Tibial artery (tissue), 4 donors: ENCODE data around the gene SAP130.

Experiments used
- DNase-seq, 2 donors: peaks; one replicate each; pipeline ENCODE4 v3.0.0-alpha.2; 2019
- H3K27ac ChIP-seq, 2 donors: fragments of 200-600 bp; sonication (generic) in 1 of 2; 1 replicate in 1 of 2; 2 replicates in 1 of 2; pipeline ENCODE4 v1.5.1; 2018 to 2019; ENCODE audit warnings: mild to moderate bottlenecking in 1 of 2
- H3K27me3 ChIP-seq, 2 donors: fragments of 200-600 bp; sonication (generic) in 1 of 2; one replicate each; pipeline versions ENCODE4 v1.5.1 to v1.6.0; 2016 to 2019
- H3K36me3 ChIP-seq, 3 donors: fragments of 200-600 bp; sonication (generic) in 2 of 3; one replicate each; pipeline ENCODE4 v1.5.1; 2016 to 2019; ENCODE audit warnings: mild to moderate bottlenecking in 2 of 3
- H3K4me1 ChIP-seq, 4 donors: fragments of 200-600 bp; sonication (generic) in 2 of 4; 1 replicate in 3 of 4; 2 replicates in 1 of 4; pipeline ENCODE4 v1.5.1; 2016 to 2019
- H3K4me3 ChIP-seq, 2 donors: fragments of 200-600 bp; sonication (generic) in 1 of 2; 1 replicate in 1 of 2; 2 replicates in 1 of 2; pipeline ENCODE4 v1.5.1; 2018 to 2019; ENCODE audit warnings: mild to moderate bottlenecking in 2 of 2
- H3K9me3 ChIP-seq, 3 donors: fragments of 200-600 bp; sonication (generic) in 1 of 3; one replicate each; pipeline ENCODE4 v1.5.1; 2016 to 2019
- intact Hi-C: fragments of 100-400 bp; cut with DNase I; formaldehyde crosslinking; loops from one replicate; pipeline ENCODE4 v1.15.0; 2023; ENCODE audit warnings: low total_unique reads
- TF ChIP-seq, protein P1 (sequence below), 2 experiments: fragments of 200-600 bp in 1 of 2; fragments of 450-650 bp in 1 of 2; IDR thresholded peaks; one replicate each; pipeline ENCODE4 v1.5.1; 2017 to 2019; ENCODE audit warnings: antibody characterized with exemption in 2 of 2, mild to moderate bottlenecking in 1 of 2, moderate library complexity in 1 of 2

The SAP130 gene

GRCh38 chr2:128004509-128004908 lies 23.4 kb downstream of the SAP130 start:
- TF ChIP-seq, protein P1, sequence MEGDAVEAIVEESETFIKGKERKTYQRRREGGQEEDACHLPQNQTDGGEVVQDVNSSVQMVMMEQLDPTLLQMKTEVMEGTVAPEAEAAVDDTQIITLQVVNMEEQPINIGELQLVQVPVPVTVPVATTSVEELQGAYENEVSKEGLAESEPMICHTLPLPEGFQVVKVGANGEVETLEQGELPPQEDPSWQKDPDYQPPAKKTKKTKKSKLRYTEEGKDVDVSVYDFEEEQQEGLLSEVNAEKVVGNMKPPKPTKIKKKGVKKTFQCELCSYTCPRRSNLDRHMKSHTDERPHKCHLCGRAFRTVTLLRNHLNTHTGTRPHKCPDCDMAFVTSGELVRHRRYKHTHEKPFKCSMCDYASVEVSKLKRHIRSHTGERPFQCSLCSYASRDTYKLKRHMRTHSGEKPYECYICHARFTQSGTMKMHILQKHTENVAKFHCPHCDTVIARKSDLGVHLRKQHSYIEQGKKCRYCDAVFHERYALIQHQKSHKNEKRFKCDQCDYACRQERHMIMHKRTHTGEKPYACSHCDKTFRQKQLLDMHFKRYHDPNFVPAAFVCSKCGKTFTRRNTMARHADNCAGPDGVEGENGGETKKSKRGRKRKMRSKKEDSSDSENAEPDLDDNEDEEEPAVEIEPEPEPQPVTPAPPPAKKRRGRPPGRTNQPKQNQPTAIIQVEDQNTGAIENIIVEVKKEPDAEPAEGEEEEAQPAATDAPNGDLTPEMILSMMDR (IDR thresholded peaks at IDR 0.05) = no peak
- Histone ChIP-seq H3K4me1 (no peaks in the 10 kb centered on the region), H3K27ac (no peak overlapping the region), H3K36me3 (peaks cover 52 to 99% (median 78%) of the 10 kb centered on the region in 3 donors), H3K9me3 (no peaks in the 10 kb centered on the region), H3K27me3 (no peaks in the 10 kb centered on the region), H3K4me3 (no peak overlapping the region)
- intact Hi-C loops = no loop called here
- no peak for DNase-seq

DNA sequence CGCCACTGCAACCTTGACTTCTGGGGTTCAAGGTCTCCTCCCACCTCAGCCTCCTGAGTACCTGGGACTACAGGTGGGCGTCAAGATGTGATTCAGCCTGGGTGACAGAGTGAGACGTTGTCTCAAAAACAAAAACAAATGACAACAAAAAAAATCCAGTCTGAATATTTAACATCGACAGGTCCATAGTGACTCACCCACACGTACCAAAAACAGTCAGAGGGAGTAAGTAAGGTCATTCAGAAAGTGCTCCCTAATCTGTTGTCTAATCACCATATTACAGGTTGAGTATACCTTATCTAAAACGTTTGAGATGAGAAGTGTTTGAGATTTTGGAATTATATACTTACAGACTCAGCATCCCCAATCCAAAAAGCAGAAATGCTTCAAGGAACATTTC lies 24.4 kb downstream of the SAP130 start:
- H3K36me3 ChIP-seq = peaks cover 52 to 99% (median 79%) of the 10 kb centered on the region in 3 donors

DNA sequence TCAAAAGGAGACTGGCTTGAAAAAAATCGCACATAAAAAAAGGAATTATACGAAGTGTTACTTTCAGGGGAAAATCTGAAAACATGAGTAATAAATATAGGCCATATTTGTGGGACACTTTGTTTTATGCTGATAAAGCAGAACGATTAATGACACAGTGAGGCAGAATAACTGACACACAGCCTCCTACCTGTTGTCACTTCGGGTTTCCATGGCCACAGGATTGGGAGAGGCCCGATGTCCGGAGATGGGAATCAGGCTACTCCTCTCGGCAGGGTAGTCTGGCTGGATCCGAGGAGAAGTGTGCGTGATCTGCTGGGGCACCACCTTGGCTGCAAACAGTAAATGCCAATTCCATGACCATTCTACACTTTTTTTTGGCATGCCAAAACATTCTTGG lies 31.7 kb downstream of the SAP130 start:
- peaks cover 0 to 16% (median 3%) of the 10 kb centered on the region in 4 donors for H3K4me1 ChIP-seq
- H3K4me3 ChIP-seq = no peak overlapping the region
- H3K27me3 ChIP-seq = no peaks in the 10 kb centered on the region
- intact Hi-C loops = no loop called here
- DNase-seq = no peak
- TF ChIP-seq, protein P1 (IDR thresholded peaks at IDR 0.05) = no peak
- peaks cover 59 to 91% (median 76%) of the 10 kb centered on the region in 3 donors for H3K36me3 ChIP-seq
- no peaks in the 10 kb centered on the region for H3K9me3 ChIP-seq
- H3K27ac ChIP-seq = peak overlapping the region in 1 of 2 donors; percentile 15

More for the DNA sequence above, 24.4 kb downstream of the SAP130 start:
- Histone ChIP-seq H3K27me3 (no peaks in the 10 kb centered on the region), H3K9me3 (no peaks in the 10 kb centered on the region), H3K4me3 (no peak overlapping the region), H3K4me1 (no peaks in the 10 kb centered on the region), H3K27ac (no peak overlapping the region)
- TF ChIP-seq, protein P1 (IDR thresholded peaks at IDR 0.05) = no peak
- intact Hi-C loops = no loop called here
- DNase-seq = no peak

GRCh38 chr2:127995725-127996124 lies 32.1 kb downstream of the SAP130 start:
- TF ChIP-seq, protein P1 (IDR thresholded peaks at IDR 0.05) = no peak

GRCh38 chr2:127993659-127994058 lies 34.2 kb downstream of the SAP130 start:
- DNase-seq = no peak
- intact Hi-C loops = no loop called here
- H3K27ac ChIP-seq = no peak overlapping the region
- H3K9me3 ChIP-seq = no peaks in the 10 kb centered on the region
- H3K27me3 ChIP-seq = no peaks in the 10 kb centered on the region
- no peak overlapping the region for H3K4me3 ChIP-seq
- TF ChIP-seq, protein P1 (IDR thresholded peaks at IDR 0.05) = no peak
- peaks cover 0 to 16% (median 3%) of the 10 kb centered on the region in 4 donors for H3K4me1 ChIP-seq
- H3K36me3 ChIP-seq = peaks cover 47 to 81% (median 63%) of the 10 kb centered on the region in 3 donors

More at GRCh38 chr2:127995725-127996124, 32.1 kb downstream of the SAP130 start:
- peaks cover 0 to 16% (median 3%) of the 10 kb centered on the region in 4 donors for H3K4me1 ChIP-seq
- intact Hi-C loops = no loop called here
- no peaks in the 10 kb centered on the region for H3K27me3 ChIP-seq
- H3K36me3 ChIP-seq = peaks cover 55 to 90% (median 72%) of the 10 kb centered on the region in 3 donors
- no peak for DNase-seq
- H3K27ac ChIP-seq = peak overlapping the region in 1 of 2 donors; percentile 15
- H3K9me3 ChIP-seq = no peaks in the 10 kb centered on the region
- no peak overlapping the region for H3K4me3 ChIP-seq

DNA sequence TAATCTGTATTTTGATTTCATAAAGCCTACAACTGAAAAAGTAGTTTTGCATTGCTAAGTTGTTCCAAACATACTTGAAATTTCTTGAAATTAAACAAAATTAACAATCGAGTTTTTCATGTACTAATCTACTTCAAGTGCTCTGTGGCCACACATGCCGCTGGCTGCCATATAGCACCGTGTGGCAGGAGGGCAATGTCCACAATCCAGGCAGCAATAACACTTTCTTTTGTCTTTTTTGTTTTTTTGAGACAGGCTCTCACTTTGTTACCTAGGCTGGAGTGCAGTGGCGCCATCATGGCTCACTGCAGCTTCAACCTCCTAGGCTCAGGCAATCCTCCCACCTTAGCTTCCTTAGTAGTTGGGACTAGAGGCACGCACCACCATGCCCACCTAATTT lies 36.1 kb downstream of the SAP130 start:
- H3K27ac ChIP-seq = no peak overlapping the region
- H3K4me3 ChIP-seq = no peak overlapping the region
- H3K9me3 ChIP-seq = no peaks in the 10 kb centered on the region
- TF ChIP-seq, protein P1 (IDR thresholded peaks at IDR 0.05) = no peak
- peaks cover 52 to 82% (median 62%) of the 10 kb centered on the region in 3 donors for H3K36me3 ChIP-seq
- intact Hi-C loops = no loop called here
- H3K27me3 ChIP-seq = no peaks in the 10 kb centered on the region
- no peak for DNase-seq
- H3K4me1 ChIP-seq = peaks cover 0 to 10% (median 3%) of the 10 kb centered on the region in 4 donors
